Panc1 (cell line): Measurements from ENCODE around the gene CENPT. TPM values are rescaled to one million over a fixed set of nuclear protein-coding genes. Genes with fewer than 3 reads are reported as not detected.

Experiments
- ATAC-seq: fragments of 200-7000 bp; cut with Tn5 transposase; 2 replicates; pipeline ENCODE4 v1.9.1; 2020; ENCODE audit warnings: mild to moderate bottlenecking, moderate library complexity
- BruUV-seq: library from RNA; stranded (reverse); fragments of 400-500 nt; replicated peaks from 2 replicates; lab custom pipeline; 2021; lab: Mats Ljungman, UMichigan
- CTCF ChIA-PET: fragments of 300-600 bp; sonication (Branson Sonifier 250); formaldehyde crosslinking; loops from one replicate; lab custom pipeline; 2022; ENCODE audit warnings: antibody characterized with exemption; lab: Charles Lee
- POLR2A ChIA-PET: fragments of 300-600 bp; sonication (Branson Sonifier 250); formaldehyde crosslinking; loops from one replicate; lab custom pipeline; 2022; ENCODE audit warnings: antibody characterized with exemption; lab: Charles Lee
- DNase-seq: peaks from one replicate; pipeline ENCODE4 v3.0.0-alpha.2; 2010; ENCODE audit warnings: low read depth, low spot score
- H3K27ac ChIP-seq: 2 replicates; pipeline ENCODE4 v1.5.1; 2011; ENCODE audit warnings: mild to moderate bottlenecking, low read length, inconsistent platforms
- H3K27me3 ChIP-seq: fragments of 200-500 bp; sonication (Bioruptor generic); 2 replicates; pipeline ENCODE4 v1.6.0; 2014; ENCODE audit warnings: low read length, inconsistent platforms; ENCODE audit not compliant: control insufficient read depth, insufficient read depth
- H3K36me3 ChIP-seq: fragments of 200-500 bp; sonication (Bioruptor generic); 2 replicates; pipeline ENCODE4 v1.5.1; 2014; ENCODE audit warnings: inconsistent platforms, mild to moderate bottlenecking, low read length, moderate library complexity; ENCODE audit not compliant: control insufficient read depth, insufficient read depth
- H3K4me1 ChIP-seq: 2 replicates; pipeline ENCODE4 v1.5.1; 2011; ENCODE audit warnings: inconsistent platforms, mild to moderate bottlenecking, low read length, moderate library complexity; ENCODE audit not compliant: control insufficient read depth, insufficient read depth
- H3K4me3 ChIP-seq, 2 experiments: 2 replicates each; pipeline ENCODE4 v1.5.1; 2011 to 2012; ENCODE audit warnings: low read depth in 2 of 2, low read length in 2 of 2, mild to moderate bottlenecking in 2 of 2, inconsistent platforms in 1 of 2, moderate library complexity in 1 of 2
- H3K9me3 ChIP-seq: fragments of 200-500 bp; sonication (Bioruptor generic); 2 replicates; pipeline ENCODE4 v1.5.1; 2014; ENCODE audit warnings: low read depth, mild to moderate bottlenecking, inconsistent platforms, low read length, moderate library complexity; ENCODE audit not compliant: control insufficient read depth, insufficient read depth
- CTCF ChIP-seq: fragments of 450-650 bp; IDR thresholded peaks from 2 replicates; pipeline ENCODE4 v1.5.1; 2017; ENCODE audit warnings: mild to moderate bottlenecking
- POLR2AphosphoS5 ChIP-seq: IDR thresholded peaks from 2 replicates; pipeline ENCODE4 v1.6.1; 2012; ENCODE audit warnings: mild to moderate bottlenecking, low read depth, low read length, moderate library complexity
- SIN3A ChIP-seq: IDR thresholded peaks from 2 replicates; pipeline ENCODE4 v1.6.1; 2012; ENCODE audit warnings: low read depth, mild to moderate bottlenecking, low read length, moderate library complexity, borderline replicate concordance; ENCODE audit not compliant: insufficient read depth
- TCF7L2 ChIP-seq: IDR thresholded peaks from 2 replicates; pipeline ENCODE4 v1.6.1; 2011; ENCODE audit warnings: mild to moderate bottlenecking, low read depth, low read length, inconsistent platforms
- in situ Hi-C: cut with HindIII; loops from 2 replicates; pipeline ENCODE4 v1.10.0; 2016; ENCODE audit warnings: low sequenced_read_pairs, low pct_unique_long_range_greater_than_20kb
- intact Hi-C: fragments of 100-400 bp; cut with micrococcal nuclease; formaldehyde crosslinking; loops from one replicate; pipeline ENCODE4 v1.10.0; 2022; ENCODE audit not compliant: unreplicated experiment
- total RNA-seq: library from RNA; stranded (reverse); gene quantifications from one replicate; pipeline ENCODE4 v1.2.1, GENCODE V29; 2021; ENCODE audit not compliant: unreplicated experiment
- TF ChIP-seq, protein P1 (sequence below), 2 experiments: IDR thresholded peaks; 2 replicates each; pipeline ENCODE4 v1.6.1; 2011 to 2012; ENCODE audit warnings: low read depth in 2 of 2, control low read depth in 1 of 2, low read length in 1 of 2, mild to moderate bottlenecking in 1 of 2, moderate library complexity in 1 of 2; ENCODE audit not compliant: insufficient read depth in 1 of 2

Gene CENPT
- total RNA-seq, 1 experiment from 2014 or later: 43.4 TPM

GRCh38 chr16:67872631-67873434 is 25.3 kb upstream of the CENPT start, which contains the start of gene EDC4:
Gene EDC4, plus strand, starts transcription at chr16:67873052. Its CDS starts 210 bp downstream, at chr16:67873262.
- BruUV-seq: no TSS peak
- POLR2A ChIA-PET: no interaction called here
- in situ Hi-C loops (no loop called here), intact Hi-C loops (no loop called here)
- no peak for DNase-seq
- peak within 1 kb of the TSS; percentile 85 to 87 for H3K4me3 ChIP-seq
- no peaks in the 10 kb centered on the region for H3K9me3 ChIP-seq
- H3K27me3 ChIP-seq: no peaks in the 10 kb centered on the region
- ATAC-seq: peak; percentile 90
- CTCF ChIA-PET: no interaction called here
- no peaks in the 10 kb centered on the region; the same call in none of the 2 replicates for H3K36me3 ChIP-seq
- peak within 1 kb of the TSS; percentile 90 for H3K27ac ChIP-seq
- H3K4me1 ChIP-seq: peaks cover 17% of the 10 kb centered on the region
- no peak for TF ChIP-seq CTCF
- TF ChIP-seq TCF7L2: no peak
- TF ChIP-seq, protein P1, sequence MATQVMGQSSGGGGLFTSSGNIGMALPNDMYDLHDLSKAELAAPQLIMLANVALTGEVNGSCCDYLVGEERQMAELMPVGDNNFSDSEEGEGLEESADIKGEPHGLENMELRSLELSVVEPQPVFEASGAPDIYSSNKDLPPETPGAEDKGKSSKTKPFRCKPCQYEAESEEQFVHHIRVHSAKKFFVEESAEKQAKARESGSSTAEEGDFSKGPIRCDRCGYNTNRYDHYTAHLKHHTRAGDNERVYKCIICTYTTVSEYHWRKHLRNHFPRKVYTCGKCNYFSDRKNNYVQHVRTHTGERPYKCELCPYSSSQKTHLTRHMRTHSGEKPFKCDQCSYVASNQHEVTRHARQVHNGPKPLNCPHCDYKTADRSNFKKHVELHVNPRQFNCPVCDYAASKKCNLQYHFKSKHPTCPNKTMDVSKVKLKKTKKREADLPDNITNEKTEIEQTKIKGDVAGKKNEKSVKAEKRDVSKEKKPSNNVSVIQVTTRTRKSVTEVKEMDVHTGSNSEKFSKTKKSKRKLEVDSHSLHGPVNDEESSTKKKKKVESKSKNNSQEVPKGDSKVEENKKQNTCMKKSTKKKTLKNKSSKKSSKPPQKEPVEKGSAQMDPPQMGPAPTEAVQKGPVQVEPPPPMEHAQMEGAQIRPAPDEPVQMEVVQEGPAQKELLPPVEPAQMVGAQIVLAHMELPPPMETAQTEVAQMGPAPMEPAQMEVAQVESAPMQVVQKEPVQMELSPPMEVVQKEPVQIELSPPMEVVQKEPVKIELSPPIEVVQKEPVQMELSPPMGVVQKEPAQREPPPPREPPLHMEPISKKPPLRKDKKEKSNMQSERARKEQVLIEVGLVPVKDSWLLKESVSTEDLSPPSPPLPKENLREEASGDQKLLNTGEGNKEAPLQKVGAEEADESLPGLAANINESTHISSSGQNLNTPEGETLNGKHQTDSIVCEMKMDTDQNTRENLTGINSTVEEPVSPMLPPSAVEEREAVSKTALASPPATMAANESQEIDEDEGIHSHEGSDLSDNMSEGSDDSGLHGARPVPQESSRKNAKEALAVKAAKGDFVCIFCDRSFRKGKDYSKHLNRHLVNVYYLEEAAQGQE (IDR thresholded peaks at IDR 0.05; ENCODE audit: insufficient read depth in 1 of 2, low read depth in 2 of 2, low read length in 1 of 2): 0 out of 4 replicates have a peak, but pooled peaks of 1 of the 2 experiments have one; percentile 47
- TF ChIP-seq SIN3A: peak; percentile 93; the same call in 1 of the 2 replicates
- peak; percentile 88 for TF ChIP-seq POLR2AphosphoS5

GRCh38 chr16:67872131-67872630 is 24.7 kb upstream of the CENPT start:
- BruUV-seq: no TSS peak
- H3K4me1 ChIP-seq: peaks cover 17% of the 10 kb centered on the region
- DNase-seq: no peak
- H3K36me3 ChIP-seq: no peaks in the 10 kb centered on the region; the same call in none of the 2 replicates
- H3K9me3 ChIP-seq: no peaks in the 10 kb centered on the region
- no peak for TF ChIP-seq CTCF
- TF ChIP-seq SIN3A: no peak
- TF ChIP-seq POLR2AphosphoS5: no peak
- no peak for TF ChIP-seq TCF7L2
- TF ChIP-seq, protein P1 (IDR thresholded peaks at IDR 0.05; ENCODE audit: insufficient read depth in 1 of 2, low read depth in 2 of 2, low read length in 1 of 2): no peak
- H3K27ac ChIP-seq: peak overlapping the region; percentile 90
- intact Hi-C loops (no loop called here), in situ Hi-C loops (no loop called here)
- ChIA-PET CTCF (interaction anchor here (1.0 kb wide), 1 partner anchor 10 kb away, joined by 9 read pairs; no protein-coding TSS in a partner anchor), POLR2A (no interaction called here)
- H3K4me3 ChIP-seq: peak overlapping the region; percentile 85 to 87; a peak in 2 of 4 replicates
- ATAC-seq: peak; percentile 6; the same call in 1 of the 2 replicates
- H3K27me3 ChIP-seq: no peaks in the 10 kb centered on the region
